ENCODE measurements around the gene TRAF2. TPM values are rescaled to one million over a fixed set of nuclear protein-coding genes. Genes with fewer than 3 reads are reported as not detected.

TRAF2 gene
- total RNA-seq, 2 experiments from 2014 or later: 39.4 to 49.4 TPM

GRCh38 chr9:136944519-136945332 is 58.4 kb downstream of the TRAF2 start, which contains the start of the genes C8G and FBXW5:
C8G (plus strand) TSS chr9:136945243; CDS start chr9:136945321, 78 bp downstream.
FBXW5 (minus strand) TSS chr9:136944738; CDS start chr9:136944083, 655 bp downstream.
- peaks cover 14% of the 10 kb centered on the region for H3K4me1 Mint-ChIP-seq
- no peaks in the 10 kb centered on the region for H3K9me3 Mint-ChIP-seq
- CTCF ChIA-PET: interaction anchor here (0.6 to 2.7 kb wide), 21 partner anchors 10 to 143 kb away, joined by 3 to 9 read pairs (median 3); partner anchors contain the start of genes AJM1 and RABL6
- peak within 1 kb of the TSS; percentile 87 for H3K27ac Mint-ChIP-seq
- H3K27me3 Mint-ChIP-seq: no peaks in the 10 kb centered on the region
- H3K36me3 Mint-ChIP-seq (ENCODE audit: low read depth): peaks cover 5% of the 10 kb centered on the region
- H3K4me3 Mint-ChIP-seq: peak within 1 kb of the TSS; percentile 77
- peak; percentile 94 for DNase-seq
- POLR2A ChIA-PET: no interaction called here

GRCh38 chr9:136945333-136946227 is 59.3 kb downstream of the TRAF2 start:
- peaks cover 19% of the 10 kb centered on the region for H3K4me1 Mint-ChIP-seq
- H3K9me3 Mint-ChIP-seq: no peaks in the 10 kb centered on the region
- POLR2A ChIA-PET: no interaction called here
- no peak for DNase-seq
- CTCF ChIA-PET: interaction anchor here (0.8 to 2.7 kb wide), 11 partner anchors 9 to 143 kb away, joined by 3 to 9 read pairs (median 3); partner anchors contain the start of gene RABL6
- no peaks in the 10 kb centered on the region for H3K27me3 Mint-ChIP-seq
- peak overlapping the region; percentile 67 for H3K4me3 Mint-ChIP-seq
- H3K36me3 Mint-ChIP-seq (ENCODE audit: low read depth): peaks cover 5% of the 10 kb centered on the region
- H3K27ac Mint-ChIP-seq: peak overlapping the region; percentile 50

- peaks cover 5% of the 10 kb centered on the region for H3K36me3 Mint-ChIP-seq (ENCODE audit: low read depth)
- H3K4me1 Mint-ChIP-seq: peaks cover 19% of the 10 kb centered on the region
- H3K27ac Mint-ChIP-seq: no peak overlapping the region
- POLR2A ChIA-PET: no interaction called here
- H3K4me3 Mint-ChIP-seq: no peak overlapping the region
- no peaks in the 10 kb centered on the region for H3K27me3 Mint-ChIP-seq
- H3K9me3 Mint-ChIP-seq: no peaks in the 10 kb centered on the region
- CTCF ChIA-PET: interaction anchor here (1.2 to 2.5 kb wide), 3 partner anchors 28 to 139 kb away, joined by 3 to 9 read pairs (median 4); partner anchors contain the start of gene RABL6
- no peak for DNase-seq
Observed at GRCh38 chr9:136946228-136947027, 60.1 kb downstream of the TRAF2 start.

- Mint-ChIP-seq H3K9me3 (no peaks in the 10 kb centered on the region), H3K4me3 (no peak overlapping the region), H3K4me1 (peaks cover 19% of the 10 kb centered on the region), H3K27me3 (no peaks in the 10 kb centered on the region), H3K27ac (peak overlapping the region; percentile 82), H3K36me3 (ENCODE audit: low read depth) (peaks cover 1% of the 10 kb centered on the region)
- CTCF ChIA-PET: interaction anchor here (0.9 to 1.9 kb wide), 10 partner anchors 13 to 121 kb away, joined by 3 to 13 read pairs (median 4); partner anchors contain the start of gene AJM1
- POLR2A ChIA-PET: no interaction called here
- DNase-seq: no peak
Observed at GRCh38 chr9:136947028-136947891, 60.9 kb downstream of the TRAF2 start.

- ChIA-PET POLR2A (no interaction called here), CTCF (interaction anchor here (0.9 to 1.9 kb wide), 9 partner anchors 12 to 120 kb away, joined by 3 to 13 read pairs (median 4); partner anchors contain the start of gene AJM1)
- H3K27ac Mint-ChIP-seq: no peak overlapping the region
- H3K9me3 Mint-ChIP-seq: no peaks in the 10 kb centered on the region
- peak overlapping the region; percentile 85 for H3K4me3 Mint-ChIP-seq
- no peaks in the 10 kb centered on the region for H3K27me3 Mint-ChIP-seq
- peaks cover 19% of the 10 kb centered on the region for H3K4me1 Mint-ChIP-seq
- DNase-seq: no peak
- H3K36me3 Mint-ChIP-seq (ENCODE audit: low read depth): no peaks in the 10 kb centered on the region
Observed at GRCh38 chr9:136947955-136948510, 61.7 kb downstream of the TRAF2 start.

- Mint-ChIP-seq H3K4me3 (peak overlapping the region; percentile 85), H3K9me3 (no peaks in the 10 kb centered on the region), H3K36me3 (ENCODE audit: low read depth) (no peaks in the 10 kb centered on the region), H3K27ac (peak overlapping the region; percentile 90), H3K4me1 (peaks cover 19% of the 10 kb centered on the region), H3K27me3 (no peaks in the 10 kb centered on the region)
- CTCF ChIA-PET: no interaction called here
- no peak for DNase-seq
- POLR2A ChIA-PET: no interaction called here
Observed at GRCh38 chr9:136949239-136949816, 63.0 kb downstream of the TRAF2 start.

GRCh38 chr9:136949817-136950655 is 63.7 kb downstream of the TRAF2 start:
- POLR2A ChIA-PET: interaction anchor here (0.5 kb wide), 1 partner anchor 38 kb away, joined by 7 read pairs; no protein-coding TSS in a partner anchor
- H3K36me3 Mint-ChIP-seq (ENCODE audit: low read depth): no peaks in the 10 kb centered on the region
- peak overlapping the region; percentile 85 for H3K4me3 Mint-ChIP-seq
- peak; percentile 97 for DNase-seq
- no peaks in the 10 kb centered on the region for H3K9me3 Mint-ChIP-seq
- H3K27ac Mint-ChIP-seq: peak overlapping the region; percentile 94
- no peaks in the 10 kb centered on the region for H3K27me3 Mint-ChIP-seq
- peaks cover 14% of the 10 kb centered on the region for H3K4me1 Mint-ChIP-seq
- CTCF ChIA-PET: interaction anchor here (2.2 kb wide), 1 partner anchor 85 kb away, joined by 8 read pairs; no protein-coding TSS in a partner anchor

- POLR2A ChIA-PET: interaction anchor here (0.5 kb wide), 1 partner anchor 38 kb away, joined by 7 read pairs; no protein-coding TSS in a partner anchor
- no peaks in the 10 kb centered on the region for H3K27me3 Mint-ChIP-seq
- CTCF ChIA-PET: interaction anchor here (0.6 to 2.2 kb wide), 2 partner anchors 84 to 111 kb away, joined by 3 to 8 read pairs; no protein-coding TSS in a partner anchor
- peaks cover 9% of the 10 kb centered on the region for H3K4me1 Mint-ChIP-seq
- no peak for DNase-seq
- no peaks in the 10 kb centered on the region for H3K36me3 Mint-ChIP-seq (ENCODE audit: low read depth)
- H3K9me3 Mint-ChIP-seq: no peaks in the 10 kb centered on the region
- H3K4me3 Mint-ChIP-seq: peak overlapping the region; percentile 81
- peak overlapping the region; percentile 94 for H3K27ac Mint-ChIP-seq
Observed at GRCh38 chr9:136950656-136951276, 64.5 kb downstream of the TRAF2 start.

- Mint-ChIP-seq H3K27me3 (no peaks in the 10 kb centered on the region), H3K4me3 (no peak within 1 kb of the TSS), H3K4me1 (peaks cover 9% of the 10 kb centered on the region), H3K36me3 (ENCODE audit: low read depth) (peaks cover 6% of the 10 kb centered on the region), H3K27ac (peak within 1 kb of the TSS; percentile 41), H3K9me3 (peaks cover 6% of the 10 kb centered on the region)
- no peak for DNase-seq
- POLR2A ChIA-PET: no interaction called here
- CTCF ChIA-PET: interaction anchor here (0.5 to 2.2 kb wide), 2 partner anchors 83 to 131 kb away, joined by 3 to 8 read pairs; no protein-coding TSS in a partner anchor
Observed at GRCh38 chr9:136951541-136952320, 65.4 kb downstream of the TRAF2 start, which contains the start of gene LCN12. LCN12 (plus strand) TSS chr9:136952273; CDS start chr9:136952328, 55 bp downstream.
